GM19099 (cell line): ENCODE results near the gene TUBA8.

ENCODE experiments used
- POLR2A ChIP-seq: IDR thresholded peaks from 3 replicates; pipeline ENCODE4 v1.6.1; 2011; ENCODE audit warnings: low read depth; ENCODE audit not compliant: insufficient read length; ENCODE audit errors: extremely low read depth

Gene TUBA8

DNA sequence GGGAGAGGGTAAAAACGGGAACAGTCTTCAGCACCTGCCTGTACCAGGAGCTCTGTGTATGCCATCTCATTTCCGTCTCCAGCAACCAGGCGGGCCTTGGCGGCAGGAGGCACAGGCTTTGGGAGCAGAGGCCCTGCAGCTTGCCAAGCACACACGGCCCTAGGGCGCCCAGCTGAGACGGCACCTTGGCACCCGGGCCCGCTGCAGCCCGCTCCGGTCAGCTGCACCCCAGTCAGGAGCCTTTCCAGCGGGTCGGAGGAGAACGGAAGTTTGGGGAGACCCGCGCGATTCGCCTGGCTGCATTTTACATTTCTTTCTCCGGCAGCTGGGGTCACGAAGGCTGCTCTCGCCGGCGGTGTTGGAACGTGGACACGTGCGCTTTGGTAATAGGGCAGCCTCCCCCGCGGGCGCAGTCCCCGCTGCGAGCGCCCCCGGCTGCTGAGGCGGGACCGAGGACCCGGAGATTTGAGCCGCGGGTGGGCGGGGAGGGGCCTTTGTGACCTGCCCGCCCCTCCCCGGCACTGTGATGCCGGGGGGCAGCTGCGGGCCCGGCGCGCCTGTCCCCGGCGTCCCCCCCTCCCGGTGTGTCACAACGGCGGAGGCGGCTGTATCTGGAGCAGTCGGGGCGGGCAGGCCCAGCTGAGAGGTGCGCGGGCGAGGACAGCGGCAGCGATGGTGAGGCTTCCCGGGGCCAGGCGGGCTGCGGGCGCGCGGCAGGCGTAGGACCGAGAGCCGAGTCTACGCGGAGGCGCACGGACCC, at the start of gene TUBA8:
TUBA8 (plus strand) TSS at position 616 of the 760 bp plus-strand sequence; CDS start at position 673, 57 bp downstream.
- TF ChIP-seq POLR2A = no peak

DNA sequence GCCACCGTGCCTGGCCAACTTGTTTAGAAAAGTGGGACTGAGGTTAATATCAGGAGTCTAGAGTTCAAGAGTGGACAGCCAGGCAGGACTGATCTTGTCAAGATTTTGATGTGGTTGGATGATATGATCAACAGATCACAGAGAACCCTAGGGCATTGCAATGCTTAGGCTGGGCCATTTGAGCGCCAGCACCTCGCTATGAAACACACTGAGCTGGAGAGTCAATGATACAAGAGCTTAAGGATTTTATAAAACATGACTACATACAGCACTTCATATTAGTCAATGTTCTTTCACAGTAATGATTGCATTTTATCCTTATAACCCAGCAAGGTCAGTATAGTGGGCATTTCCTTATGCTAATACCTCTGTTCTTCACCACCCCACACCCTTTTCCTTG, 48.2 kb upstream of the TUBA8 start:
- TF ChIP-seq POLR2A = no peak

DNA sequence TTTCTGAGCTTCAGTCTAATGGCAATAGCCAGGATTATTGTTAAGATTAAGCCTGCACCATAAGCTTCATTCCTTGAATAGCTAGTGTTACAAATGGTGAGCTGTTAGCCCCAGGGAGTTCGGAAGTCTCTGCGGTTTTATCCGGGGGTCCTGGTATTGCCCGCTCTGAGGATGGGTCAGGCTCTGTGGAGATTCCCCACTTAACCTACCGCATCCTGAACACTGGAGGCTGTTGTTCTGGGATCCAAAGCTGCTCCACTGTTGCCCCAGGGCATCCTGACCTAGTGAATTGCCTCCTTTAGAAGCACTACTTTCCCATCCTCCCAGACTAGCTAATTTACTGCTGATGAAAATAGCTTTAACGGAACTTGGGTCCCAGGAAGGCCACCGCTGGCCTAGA, 47.3 kb upstream of the TUBA8 start:
- TF ChIP-seq POLR2A = no peak

DNA sequence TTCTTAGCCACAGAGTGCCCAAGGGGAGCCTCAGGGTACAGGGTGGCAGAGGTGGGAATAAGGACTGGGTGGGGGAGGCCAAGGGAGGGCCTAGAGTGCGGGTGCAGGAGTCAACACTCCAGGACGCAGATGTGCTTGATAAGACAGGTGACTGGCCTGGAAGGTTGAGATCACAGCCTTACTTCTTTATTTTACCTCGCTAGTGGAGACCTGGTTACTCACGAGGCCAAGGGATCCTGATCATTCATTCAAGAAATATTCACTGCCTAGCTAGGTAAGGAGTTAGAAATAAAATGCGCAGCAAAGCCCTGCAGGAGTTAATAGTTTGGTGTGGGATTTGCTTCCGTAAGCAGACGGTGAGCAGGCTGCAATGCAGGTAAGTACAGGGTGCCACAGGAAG, 46.0 kb upstream of the TUBA8 start:
- no peak for TF ChIP-seq POLR2A

DNA sequence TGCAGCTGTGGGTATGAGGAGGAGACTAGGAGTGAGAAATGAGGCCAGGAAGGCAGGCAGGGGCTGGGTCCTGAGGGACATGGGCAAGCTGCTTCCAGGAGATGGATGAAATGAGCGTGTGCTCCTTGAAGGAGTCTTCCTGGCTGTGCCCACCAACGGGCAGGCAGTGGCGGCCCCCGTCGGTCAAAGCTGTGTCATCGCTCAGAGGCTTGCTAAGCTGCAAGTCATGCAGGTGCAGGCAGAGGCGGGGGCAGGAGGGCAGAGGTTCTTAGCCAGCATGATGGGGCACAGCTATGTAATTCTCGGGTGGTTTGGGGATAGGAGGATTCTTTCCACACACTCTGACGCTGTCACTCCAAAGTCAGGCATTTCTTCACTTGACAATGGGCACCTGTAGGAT, 45.4 kb upstream of the TUBA8 start:
- TF ChIP-seq POLR2A = no peak

DNA sequence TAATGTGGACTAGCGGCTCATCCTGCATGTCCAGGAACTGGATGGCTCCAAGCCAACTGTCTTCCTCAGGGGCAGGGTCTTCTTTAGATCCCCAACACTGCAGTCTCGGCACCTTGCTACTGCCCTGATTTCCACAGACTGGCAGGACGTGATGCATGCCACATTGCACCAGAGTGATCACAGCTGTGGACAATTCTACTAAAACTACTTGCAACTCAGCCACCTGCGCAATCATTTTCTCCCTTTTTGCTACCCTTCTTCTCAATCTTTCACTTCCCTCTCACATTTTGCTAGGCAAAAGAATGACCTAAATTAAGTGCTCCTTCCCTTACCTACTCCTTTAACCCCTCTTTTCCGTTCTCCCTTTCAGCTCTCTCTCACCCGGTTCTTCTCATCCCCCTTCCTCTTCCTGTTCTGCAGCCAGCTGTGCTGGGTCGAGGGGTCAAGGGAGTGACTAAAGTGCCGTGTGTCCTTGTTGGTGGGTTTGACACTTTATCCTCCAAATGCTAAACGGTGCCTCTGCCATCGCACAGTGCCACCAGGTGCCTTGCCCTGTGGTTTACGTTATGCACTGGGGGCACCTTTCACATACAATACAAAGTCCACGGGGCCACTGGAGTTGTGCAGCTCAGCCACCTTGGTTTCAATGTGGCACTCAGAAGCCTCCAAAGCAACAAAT, 44.3 kb upstream of the TUBA8 start:
- TF ChIP-seq POLR2A = no peak

DNA sequence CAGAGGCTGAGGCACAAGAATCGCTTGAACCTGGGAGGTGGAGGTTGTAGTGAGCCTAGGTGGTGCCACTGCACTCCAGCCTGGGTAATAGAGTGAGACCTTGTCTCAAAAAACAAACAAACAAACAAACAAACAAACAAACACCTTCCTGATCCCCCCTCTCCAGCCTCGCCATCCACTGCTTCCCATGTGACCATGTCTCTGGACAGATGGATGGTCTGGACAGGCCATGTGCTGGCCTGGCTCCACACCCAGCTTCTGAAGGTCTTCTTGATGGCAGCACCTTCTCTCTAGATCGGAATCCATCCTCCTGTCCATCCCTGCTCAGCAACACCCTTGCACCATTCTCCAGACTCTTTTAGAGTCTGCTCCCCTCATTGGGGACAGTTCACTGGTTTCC, 43.5 kb upstream of the TUBA8 start:
- no peak for TF ChIP-seq POLR2A

DNA sequence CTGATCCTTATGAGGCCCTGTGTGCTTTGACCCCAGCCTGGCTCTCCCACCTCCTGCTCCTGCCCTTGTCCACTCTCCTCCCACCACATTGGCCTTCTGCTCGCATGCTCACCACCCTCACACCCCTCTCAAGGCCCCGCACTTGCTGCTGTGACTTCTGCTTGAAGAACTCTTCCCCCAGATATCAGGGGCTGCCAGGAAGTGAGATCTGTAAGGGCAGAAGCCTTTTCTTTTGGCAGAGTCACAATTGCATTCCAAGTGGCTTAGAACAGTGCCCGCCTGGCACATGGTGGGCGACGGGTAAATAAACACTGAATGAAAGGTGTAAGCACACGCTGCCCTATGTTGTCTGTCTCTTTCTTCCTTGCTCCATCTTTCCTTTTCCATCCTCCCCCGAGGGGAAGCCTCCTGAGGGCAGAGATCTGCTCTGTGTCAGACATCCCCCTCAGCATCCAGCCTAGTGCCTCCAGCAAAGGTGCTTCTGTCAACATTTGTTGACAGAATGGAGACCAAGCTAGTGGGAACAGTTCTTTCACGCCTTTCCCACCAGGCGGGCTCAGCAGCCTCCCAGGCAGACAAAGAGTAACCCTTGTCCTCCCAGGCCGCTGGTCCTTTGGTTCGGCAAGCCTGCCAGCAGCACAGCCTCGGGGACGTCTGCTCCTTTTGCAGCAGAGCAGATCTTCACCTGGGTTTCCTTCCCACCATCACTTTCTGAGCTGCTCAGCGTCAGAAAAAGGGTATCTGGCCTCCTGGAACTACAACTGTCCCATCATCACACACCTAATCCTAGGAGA, 42.9 kb upstream of the TUBA8 start:
- no peak for TF ChIP-seq POLR2A

DNA sequence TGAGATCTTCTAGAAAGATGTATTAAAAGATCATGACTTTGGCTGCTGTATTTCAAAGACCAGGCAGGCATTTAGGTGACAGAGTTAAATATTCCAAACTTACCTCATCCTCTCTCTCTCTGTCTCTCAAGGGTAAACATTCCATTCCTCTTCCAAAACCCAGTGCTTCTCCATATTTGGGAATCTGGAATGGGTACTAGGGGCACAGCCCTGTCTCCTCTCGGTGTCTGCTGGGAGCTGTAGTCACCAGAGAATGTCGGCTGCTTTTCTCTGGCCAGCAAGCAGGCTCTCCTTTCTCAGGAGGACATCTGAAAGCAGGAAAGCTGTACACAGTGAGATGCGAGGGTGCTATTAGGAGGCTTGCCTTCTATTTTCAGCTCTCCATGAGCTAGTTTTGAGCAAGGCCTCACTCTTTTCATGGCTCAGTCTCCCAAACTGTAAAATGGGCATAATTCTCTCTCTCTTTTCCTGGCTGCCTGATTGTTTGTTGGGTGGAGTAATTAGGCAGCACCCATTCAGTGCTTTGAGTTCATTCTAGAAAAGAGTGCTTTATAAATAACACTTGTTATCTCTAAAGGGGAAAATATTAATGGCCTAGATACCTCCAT, 42.1 kb upstream of the TUBA8 start:
- TF ChIP-seq POLR2A = no peak

DNA sequence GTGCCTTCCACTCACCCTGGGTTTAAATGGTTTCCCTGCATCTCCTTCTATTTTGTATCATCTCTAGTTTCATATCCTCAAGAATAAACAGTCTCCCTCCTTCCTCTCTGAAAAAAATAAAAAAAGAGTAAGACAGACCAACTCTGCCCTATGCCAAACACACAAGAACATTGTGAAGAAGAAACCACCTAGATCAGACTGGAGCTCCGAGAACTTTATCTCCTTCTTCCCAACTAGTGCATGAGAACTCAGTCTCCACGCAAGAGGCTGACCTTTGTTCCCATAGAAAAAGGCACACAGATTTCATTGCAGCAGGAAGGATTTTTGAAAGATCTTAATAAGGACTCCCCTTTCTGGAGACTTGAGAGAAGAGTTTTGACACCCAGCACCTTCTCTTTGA, 41.6 kb upstream of the TUBA8 start:
- no peak for TF ChIP-seq POLR2A

DNA sequence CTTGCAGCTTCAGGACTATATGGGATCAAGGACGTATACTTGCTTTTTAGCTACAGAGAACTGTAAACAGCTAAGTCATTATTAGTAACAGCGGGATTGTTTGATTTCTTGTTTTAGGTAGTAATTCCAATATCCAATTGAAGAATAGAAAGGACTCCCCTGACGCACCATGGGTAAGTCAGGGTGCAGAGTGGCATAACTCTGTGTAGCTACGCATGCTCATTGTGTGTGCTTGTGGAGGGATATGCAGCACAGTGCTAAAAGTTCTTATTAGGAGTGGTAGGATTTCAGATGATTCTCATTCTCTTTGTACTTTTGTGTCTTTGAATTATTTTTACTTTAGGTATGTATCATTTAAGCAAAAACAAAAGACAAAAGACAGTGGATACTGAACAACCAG, 40.6 kb upstream of the TUBA8 start:
- TF ChIP-seq POLR2A = no peak

DNA sequence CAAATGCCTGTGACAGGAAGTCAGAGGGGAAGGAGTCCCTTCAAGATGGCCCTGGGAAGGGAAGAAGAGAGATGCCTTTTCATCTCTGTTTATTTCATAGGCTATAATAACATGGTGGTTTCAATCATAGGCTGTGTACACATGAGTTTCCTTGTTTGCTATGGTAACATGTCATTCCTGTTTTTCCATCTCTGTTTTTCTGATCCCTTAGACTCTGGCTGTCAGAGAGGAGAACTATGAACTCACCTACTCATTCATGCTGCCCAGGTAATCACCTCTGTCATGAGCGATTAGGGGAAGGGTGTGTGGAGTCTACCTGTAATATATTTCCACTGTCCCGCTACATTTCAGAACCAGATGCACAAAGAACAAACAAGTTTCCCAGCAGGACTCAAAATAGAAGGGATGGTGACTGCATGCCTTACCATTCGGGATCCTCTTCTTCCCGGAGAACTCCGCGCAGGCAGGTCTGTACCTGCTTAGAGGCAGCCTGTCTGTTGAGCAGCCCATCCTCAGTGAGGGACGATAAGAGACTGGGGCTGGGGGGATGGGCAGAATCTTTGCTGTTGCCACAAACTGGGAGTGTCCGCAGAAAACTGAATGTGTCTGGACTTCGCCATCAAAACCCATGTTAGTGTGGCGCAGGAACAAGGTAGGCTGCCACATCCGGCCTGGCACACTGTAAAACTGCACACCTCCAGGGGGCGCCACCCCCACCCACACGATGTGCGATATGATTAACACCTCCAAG, 39.9 kb upstream of the TUBA8 start:
- TF ChIP-seq POLR2A = no peak

DNA sequence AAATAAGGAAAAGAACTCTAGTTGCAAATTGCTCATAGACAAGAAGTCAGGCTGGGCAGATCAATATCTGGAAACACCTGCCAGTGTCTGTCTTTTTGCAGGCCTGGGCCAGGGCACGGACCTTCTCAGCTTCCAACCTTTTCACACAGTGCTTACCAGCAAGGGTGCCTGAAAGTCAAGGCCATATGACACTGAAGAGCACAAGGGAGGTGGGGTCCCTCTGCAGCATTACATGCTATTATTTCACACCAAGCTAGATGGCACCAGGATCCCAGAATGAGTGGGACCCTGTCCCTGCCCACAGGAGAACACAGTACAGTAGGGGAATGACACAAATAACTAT, 38.7 kb upstream of the TUBA8 start:
- TF ChIP-seq POLR2A = no peak

DNA sequence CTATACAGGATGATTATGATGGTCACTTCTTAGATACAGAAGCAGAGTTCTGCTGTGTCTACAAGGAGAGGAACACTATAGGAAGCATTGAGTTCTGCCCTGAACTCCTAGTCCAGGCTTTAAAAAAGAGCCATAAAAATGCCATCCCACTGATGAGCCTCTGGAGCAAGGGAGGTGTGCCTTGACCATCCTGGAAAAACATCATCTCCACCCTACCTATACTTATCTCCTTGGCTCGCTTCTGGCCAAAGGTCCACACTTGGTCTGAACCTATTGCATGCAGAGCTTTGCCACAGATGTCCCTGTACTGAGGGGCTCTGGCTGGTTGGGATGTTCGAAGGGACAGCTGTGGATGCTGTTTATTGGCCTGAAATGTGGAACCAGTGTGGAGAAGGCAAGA, 37.1 kb upstream of the TUBA8 start:
- TF ChIP-seq POLR2A = no peak
